ENCODE measurements around the gene KIF21B.
A peak's percentile ranks its signal among the peaks of the same experiment; 100 is the strongest.

Gene KIF21B

DNA sequence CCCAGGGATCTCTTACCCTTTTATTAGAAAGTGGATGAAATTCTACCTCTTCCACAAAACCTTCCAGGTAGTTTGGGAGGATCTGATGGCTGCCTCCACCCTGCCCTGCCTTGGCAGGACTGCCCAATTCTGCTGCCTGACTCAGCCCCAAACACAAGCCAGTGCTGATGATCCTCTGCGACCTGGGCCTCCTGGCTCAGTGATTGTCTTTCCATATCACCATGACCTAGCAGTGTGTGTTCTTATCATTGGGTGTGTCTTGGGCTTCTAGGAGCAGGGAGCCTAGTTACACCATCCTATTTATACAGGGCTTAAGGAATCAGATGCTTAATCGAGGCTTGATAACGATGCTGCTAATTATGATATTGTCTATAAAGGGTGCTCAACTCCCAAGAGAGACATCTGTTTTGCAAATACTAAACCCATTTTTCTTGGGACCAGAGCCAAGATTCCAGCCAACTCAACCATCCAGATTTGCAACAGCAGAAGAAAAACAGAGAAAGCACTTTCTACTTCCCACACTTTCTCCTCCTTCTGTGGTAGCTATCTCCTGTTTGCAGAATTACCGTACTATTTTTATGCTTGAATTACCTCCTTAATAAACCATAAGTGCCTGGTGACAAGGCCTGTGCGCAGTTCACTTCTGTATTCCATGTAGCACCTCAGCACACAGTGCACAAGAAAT, 36.5 kb upstream of the KIF21B start:
- Mint-ChIP-seq H3K4me1 (ENCODE audit: low read depth in 2 of 2) (peaks cover 2 to 6% of the 10 kb centered on the region in 2 donors), H3K27me3 (peaks cover 11 to 16% of the 10 kb centered on the region in 2 donors)

DNA sequence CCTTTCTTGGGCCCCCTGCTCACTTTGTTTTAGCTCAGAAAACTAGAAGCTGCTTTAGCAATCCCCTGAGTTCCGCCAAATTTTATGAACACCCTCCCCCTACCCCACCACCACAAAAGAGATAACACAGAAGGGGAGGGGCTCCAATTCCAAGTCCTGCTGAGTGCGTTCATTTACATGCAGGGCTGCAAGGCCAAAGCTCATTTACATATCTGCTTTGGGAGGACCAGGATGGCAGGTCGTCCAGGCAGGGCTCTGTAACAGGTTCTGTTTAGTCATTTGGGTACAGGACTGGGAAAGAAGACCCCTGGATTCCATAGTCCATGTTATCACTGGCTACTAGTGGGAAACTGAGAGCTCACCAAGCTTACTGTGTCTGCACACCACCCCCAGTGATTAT, 35.9 kb upstream of the KIF21B start:
- Mint-ChIP-seq H3K9me3 (no peaks in the 10 kb centered on the region), H3K4me3 (no peak overlapping the region), H3K36me3 (ENCODE audit: insufficient read depth) (no peaks in the 10 kb centered on the region), H3K27me3 (peaks cover 9 to 10% of the 10 kb centered on the region in 2 donors), H3K4me1 (ENCODE audit: low read depth in 2 of 2) (peaks cover 2 to 6% of the 10 kb centered on the region in 2 donors), H3K27ac (no peak overlapping the region)
- ATAC-seq (replicated peaks), result no peak
- DNase-seq, result no peak

More for the DNA sequence above, 36.5 kb upstream of the KIF21B start:
- DNase-seq (no peak), ATAC-seq (replicated peaks) (no peak)
- Mint-ChIP-seq H3K36me3 (ENCODE audit: insufficient read depth) (no peaks in the 10 kb centered on the region), H3K4me3 (no peak overlapping the region), H3K27ac (no peak overlapping the region), H3K9me3 (no peaks in the 10 kb centered on the region)

DNA sequence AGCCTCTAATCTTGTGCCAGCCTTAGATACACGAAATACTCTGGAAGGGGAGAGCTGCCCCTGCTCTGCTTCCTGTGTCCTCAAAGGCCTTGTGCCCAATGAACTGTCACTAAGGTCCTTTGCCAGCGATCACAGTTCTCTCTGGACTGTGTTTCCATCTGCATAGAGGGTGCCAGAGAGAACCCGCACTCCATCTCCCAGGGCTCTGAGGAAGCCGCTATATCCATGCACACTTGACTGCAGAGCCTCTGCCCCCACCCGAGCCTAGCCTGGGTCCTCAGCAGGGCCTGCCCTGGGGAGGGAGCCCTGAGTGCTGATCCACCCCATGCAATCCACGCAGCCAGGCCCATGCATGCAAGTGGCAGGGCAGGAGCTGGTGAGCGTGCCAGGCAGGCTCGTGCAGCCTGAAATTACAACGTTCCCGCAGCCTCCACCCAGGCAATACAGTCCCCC, 30.6 kb upstream of the KIF21B start:
- Mint-ChIP-seq H3K4me1 (ENCODE audit: low read depth in 2 of 2) (peaks cover 5 to 20% of the 10 kb centered on the region in 2 donors), H3K9me3 (no peaks in the 10 kb centered on the region), H3K27ac (no peak overlapping the region), H3K27me3 (peaks cover 0 to 9% of the 10 kb centered on the region in 2 donors), H3K4me3 (no peak overlapping the region), H3K36me3 (ENCODE audit: insufficient read depth) (no peaks in the 10 kb centered on the region)
- ATAC-seq (replicated peaks) (no peak), DNase-seq (no peak)

DNA sequence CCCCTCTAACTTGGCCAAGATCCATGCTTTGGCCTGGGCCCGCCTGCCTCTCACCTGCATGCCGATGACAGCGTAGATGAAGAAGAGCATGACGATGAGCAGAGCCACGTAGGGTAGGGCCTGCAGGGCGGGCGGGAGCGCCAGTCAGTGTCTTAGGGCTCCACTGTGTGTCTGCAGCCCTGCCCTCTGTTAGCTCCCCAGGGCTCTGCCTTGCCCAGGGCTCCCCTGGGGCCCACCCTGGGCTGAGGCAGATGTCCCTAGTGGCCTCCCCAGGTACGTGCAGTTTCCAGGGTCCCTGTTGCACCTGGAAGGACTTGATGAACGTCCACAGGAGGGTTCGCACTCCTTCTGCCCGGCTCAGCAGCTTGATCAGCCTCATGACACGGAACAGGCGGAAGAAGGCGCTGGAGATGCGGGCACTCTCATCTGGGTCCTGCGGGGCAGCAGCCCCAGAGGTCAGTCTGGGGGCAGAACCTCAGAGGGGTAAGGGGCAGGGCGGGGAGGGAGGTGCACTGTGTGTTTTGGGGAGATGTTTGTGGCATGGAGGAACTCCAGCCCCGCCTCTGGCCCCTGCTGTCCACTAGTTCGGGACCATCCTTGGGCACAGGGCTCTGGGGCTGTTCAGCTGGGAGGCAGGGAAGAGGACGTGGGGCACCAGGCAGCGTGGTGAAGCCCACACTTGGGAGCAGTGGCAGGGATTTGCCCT, 29.8 kb upstream of the KIF21B start:
- Mint-ChIP-seq H3K9me3 (no peaks in the 10 kb centered on the region), H3K27me3 (peaks cover 0 to 12% of the 10 kb centered on the region in 2 donors), H3K27ac (no peak overlapping the region), H3K4me1 (ENCODE audit: low read depth in 2 of 2) (peaks cover 5 to 20% of the 10 kb centered on the region in 2 donors), H3K4me3 (no peak overlapping the region), H3K36me3 (ENCODE audit: insufficient read depth) (no peaks in the 10 kb centered on the region)
- DNase-seq (no peak), ATAC-seq (replicated peaks) (no peak)

DNA sequence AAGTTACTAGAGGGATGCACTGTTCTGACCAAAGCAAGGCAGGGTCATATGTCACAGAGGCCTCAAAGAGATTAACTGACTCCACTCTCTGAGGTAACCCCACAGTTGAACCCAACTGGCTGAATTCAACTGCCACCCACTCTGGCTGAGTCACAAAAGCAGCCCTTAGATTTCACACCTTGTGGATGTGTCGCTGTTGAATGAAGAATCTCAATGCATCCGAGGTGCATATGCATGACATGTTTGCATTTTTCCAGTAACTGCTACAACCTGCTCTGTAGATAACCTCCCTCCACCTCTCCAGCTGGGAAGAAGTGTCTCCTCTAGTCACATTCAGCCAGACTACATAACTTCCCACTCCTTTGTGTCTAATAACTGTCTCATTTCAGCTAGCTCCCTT, 27.9 kb upstream of the KIF21B start:
- Mint-ChIP-seq H3K9me3 (no peaks in the 10 kb centered on the region), H3K36me3 (ENCODE audit: insufficient read depth) (no peaks in the 10 kb centered on the region), H3K4me1 (ENCODE audit: low read depth in 2 of 2) (peaks cover 3 to 14% of the 10 kb centered on the region in 2 donors), H3K4me3 (no peak overlapping the region), H3K27ac (no peak overlapping the region), H3K27me3 (peaks cover 0 to 18% of the 10 kb centered on the region in 2 donors)
- peak; percentile 42 for ATAC-seq (replicated peaks)
- peak in 1 of 3 experiments; percentile 9 for DNase-seq

DNA sequence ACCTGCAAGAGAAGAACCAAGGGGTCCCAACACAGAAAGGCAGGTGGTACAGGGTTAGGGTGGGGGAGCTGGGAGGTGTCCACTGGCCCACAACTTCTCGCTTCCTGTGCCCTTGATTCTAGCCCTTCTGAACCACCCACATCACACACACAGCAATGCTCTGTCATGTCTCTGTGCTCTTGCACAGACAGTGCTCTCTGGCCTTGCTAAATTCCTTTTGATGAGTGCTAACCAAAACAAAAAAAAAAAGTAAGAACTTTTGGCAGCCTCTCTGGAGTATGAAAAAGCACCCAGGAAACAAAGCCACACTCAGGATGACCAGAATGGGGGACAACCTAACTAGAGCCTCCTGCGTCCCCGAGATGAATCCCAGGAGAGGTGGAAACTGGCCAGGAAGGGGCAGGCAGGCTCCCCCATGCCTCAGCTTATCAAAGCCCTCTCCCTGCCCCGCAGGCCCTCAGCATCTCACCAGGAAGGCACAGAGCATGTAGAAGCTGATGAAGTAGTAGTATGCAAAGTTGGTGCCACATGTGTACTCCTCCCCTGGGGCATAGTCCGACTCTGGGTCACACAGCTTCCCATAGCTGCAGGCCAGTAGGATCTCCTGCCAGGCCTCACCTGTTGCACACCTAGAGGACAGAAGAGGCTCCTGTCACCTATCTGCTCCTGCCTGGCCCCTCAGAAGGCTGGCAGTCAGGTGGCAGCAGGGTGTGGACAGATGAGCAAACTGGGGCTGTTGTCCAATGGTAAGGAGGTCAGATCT, 27.2 kb upstream of the KIF21B start:
- Mint-ChIP-seq H3K27me3 (peaks cover 0 to 18% of the 10 kb centered on the region in 2 donors), H3K4me1 (ENCODE audit: low read depth in 2 of 2) (peaks cover 3 to 14% of the 10 kb centered on the region in 2 donors), H3K27ac (peak overlapping the region in 1 of 2 donors; percentile 20), H3K9me3 (no peaks in the 10 kb centered on the region), H3K4me3 (no peak overlapping the region), H3K36me3 (ENCODE audit: insufficient read depth) (no peaks in the 10 kb centered on the region)
- ATAC-seq (replicated peaks), result no peak
- DNase-seq, result no peak

DNA sequence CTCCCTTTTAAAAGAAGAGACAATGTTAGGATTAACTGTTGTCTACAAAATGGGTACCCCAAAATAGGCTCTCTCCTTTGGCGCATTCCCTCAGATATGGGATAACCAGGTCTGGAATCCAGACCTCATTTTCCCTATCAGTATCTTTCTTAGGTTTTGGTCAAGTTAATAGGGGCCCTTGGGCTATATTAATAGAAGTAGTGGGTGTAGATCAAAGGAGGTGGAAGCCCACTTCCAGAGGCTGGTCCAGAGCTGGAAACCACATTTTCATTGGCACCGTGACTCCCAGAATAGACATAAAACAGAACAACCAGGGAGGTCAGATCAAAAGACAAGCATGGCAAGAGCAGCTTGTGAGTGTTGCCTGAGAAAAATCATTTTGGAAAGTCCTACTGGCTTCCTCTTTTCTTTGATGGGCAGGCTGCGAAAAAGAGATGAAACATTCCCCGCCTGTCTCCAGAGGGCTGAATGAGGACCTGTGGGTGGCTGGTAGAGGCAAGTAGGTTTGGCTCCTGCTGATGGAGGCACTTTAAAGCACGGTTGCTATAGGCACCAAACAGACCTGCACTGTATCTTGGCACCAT, 25.8 kb upstream of the KIF21B start:
- no peak overlapping the region for H3K27ac Mint-ChIP-seq
- H3K9me3 Mint-ChIP-seq, result no peaks in the 10 kb centered on the region
- ATAC-seq (replicated peaks), result no peak
- DNase-seq, result no peak
- H3K4me1 Mint-ChIP-seq (ENCODE audit: low read depth in 2 of 2), result peaks cover 3 to 14% of the 10 kb centered on the region in 2 donors
- H3K36me3 Mint-ChIP-seq (ENCODE audit: insufficient read depth), result no peaks in the 10 kb centered on the region
- no peak overlapping the region for H3K4me3 Mint-ChIP-seq
- peaks cover 0 to 23% of the 10 kb centered on the region in 2 donors for H3K27me3 Mint-ChIP-seq

DNA sequence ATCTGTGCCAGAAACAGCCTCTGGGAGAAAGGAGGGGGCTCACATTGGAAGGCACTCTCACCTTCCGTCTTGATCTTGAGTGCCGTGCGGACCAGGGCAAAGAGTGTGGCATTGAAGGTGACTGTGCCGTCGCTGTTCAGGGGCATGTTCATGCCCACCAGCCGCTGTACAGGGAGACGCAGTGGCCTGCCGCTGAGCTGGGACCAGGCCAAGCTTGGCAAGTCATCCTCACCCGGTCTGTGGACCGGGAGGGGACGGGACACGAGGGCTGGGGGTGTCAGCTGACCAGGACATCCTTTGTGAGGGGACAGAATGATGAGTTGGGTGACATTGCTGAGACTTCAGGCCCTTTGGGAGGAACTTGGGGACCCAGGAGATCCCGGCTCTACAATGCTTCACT, 25.0 kb upstream of the KIF21B start:
- ATAC-seq (replicated peaks) (no peak), DNase-seq (no peak)
- H3K9me3 Mint-ChIP-seq, result no peaks in the 10 kb centered on the region
- H3K36me3 Mint-ChIP-seq (ENCODE audit: insufficient read depth), result no peaks in the 10 kb centered on the region
- H3K4me1 Mint-ChIP-seq (ENCODE audit: low read depth in 2 of 2), result peaks cover 3 to 14% of the 10 kb centered on the region in 2 donors
- no peak overlapping the region for H3K4me3 Mint-ChIP-seq
- H3K27me3 Mint-ChIP-seq, result peaks cover 0 to 15% of the 10 kb centered on the region in 2 donors
- no peak overlapping the region for H3K27ac Mint-ChIP-seq

DNA sequence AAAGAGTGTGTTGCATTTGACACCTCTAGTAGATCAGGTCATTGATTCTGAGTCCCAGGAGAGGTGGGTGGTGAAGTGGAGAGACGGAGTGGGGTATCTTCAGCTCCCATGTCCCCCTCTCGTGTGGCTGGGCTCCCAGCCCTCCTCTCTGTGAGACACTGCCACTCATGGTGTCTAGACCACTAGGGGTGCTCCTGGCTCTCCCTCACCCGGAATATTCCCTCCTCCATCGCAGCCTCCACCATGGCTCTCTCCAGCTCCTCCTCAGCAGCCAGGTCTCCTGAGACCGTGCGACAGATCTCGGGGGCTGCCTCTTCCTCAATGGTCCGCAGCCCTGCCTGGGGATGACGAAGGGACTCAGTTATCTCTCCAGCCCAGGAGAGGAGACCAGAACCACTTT, 20.6 kb upstream of the KIF21B start:
- H3K4me1 Mint-ChIP-seq (ENCODE audit: low read depth in 2 of 2), result peaks cover 0 to 3% of the 10 kb centered on the region in 2 donors
- no peak overlapping the region for H3K4me3 Mint-ChIP-seq
- H3K9me3 Mint-ChIP-seq, result no peaks in the 10 kb centered on the region
- no peak overlapping the region for H3K27ac Mint-ChIP-seq
- DNase-seq (no peak), ATAC-seq (replicated peaks) (no peak)
- H3K36me3 Mint-ChIP-seq (ENCODE audit: insufficient read depth), result no peaks in the 10 kb centered on the region
- H3K27me3 Mint-ChIP-seq, result peaks cover 0 to 15% of the 10 kb centered on the region in 2 donors

DNA sequence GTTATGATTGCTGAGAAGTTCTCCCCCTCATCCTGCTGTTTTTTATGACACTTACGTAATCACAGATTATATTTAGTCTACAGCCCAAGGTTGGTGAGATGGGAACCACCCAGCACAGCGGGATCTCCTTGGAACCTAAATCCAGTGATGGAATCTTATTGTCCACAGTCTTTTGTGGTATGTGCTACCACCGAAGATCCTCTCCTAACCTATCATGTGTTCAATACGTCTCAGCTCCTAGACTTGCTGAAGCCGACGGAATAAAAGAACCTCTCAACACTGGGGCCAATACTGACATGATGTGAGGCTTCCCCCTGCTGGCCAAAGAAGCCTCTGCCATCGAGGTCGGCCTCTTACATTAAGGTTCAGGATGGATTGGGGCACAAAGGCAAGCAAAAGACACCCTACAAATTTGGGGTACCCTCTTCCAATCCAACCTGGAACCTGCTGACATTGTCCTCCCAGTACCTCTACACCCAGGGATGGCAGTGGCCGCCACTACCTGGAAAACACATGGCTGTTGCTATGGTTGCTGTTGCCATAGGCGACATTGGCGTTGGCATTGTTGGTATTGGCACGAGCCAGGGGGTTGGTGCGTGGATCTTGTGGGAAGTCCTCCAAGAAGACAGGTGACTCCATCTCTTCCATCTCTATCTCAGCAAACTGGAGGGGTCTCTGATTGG, 19.4 kb upstream of the KIF21B start:
- Mint-ChIP-seq H3K4me1 (ENCODE audit: low read depth in 2 of 2) (peaks cover 0 to 3% of the 10 kb centered on the region in 2 donors), H3K9me3 (no peaks in the 10 kb centered on the region), H3K4me3 (no peak overlapping the region), H3K27ac (peak overlapping the region in 1 of 2 donors; percentile 32), H3K36me3 (ENCODE audit: insufficient read depth) (no peaks in the 10 kb centered on the region), H3K27me3 (peaks cover 0 to 8% of the 10 kb centered on the region in 2 donors)
- peak; percentile 64 to 70 (median 67) for DNase-seq
- peak; percentile 97 for ATAC-seq (replicated peaks)

DNA sequence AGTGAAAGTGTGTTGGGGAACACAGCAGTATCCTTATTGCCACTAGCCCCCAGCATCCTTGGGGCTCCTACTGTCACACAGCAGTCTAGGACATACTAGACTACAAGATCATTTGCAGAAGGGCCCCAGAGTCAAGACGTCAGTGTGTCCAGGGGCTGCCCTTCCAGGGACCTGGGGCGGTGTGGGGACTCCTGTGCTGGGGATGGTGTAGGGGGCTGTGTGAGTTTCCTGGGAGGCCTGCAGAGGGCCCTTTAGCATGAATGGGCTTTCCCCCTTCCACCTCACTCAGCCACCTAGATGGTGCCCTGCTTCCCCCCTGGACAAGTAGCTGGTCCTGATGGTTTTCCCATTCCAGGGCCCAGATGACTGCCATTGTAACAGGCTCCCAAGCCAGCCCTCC, 17.5 kb upstream of the KIF21B start:
- no peak overlapping the region for H3K27ac Mint-ChIP-seq
- DNase-seq, result no peak
- peaks cover 0 to 6% of the 10 kb centered on the region in 2 donors for H3K27me3 Mint-ChIP-seq
- peaks cover 0 to 3% of the 10 kb centered on the region in 2 donors for H3K4me1 Mint-ChIP-seq (ENCODE audit: low read depth in 2 of 2)
- no peak for ATAC-seq (replicated peaks)
- no peaks in the 10 kb centered on the region for H3K9me3 Mint-ChIP-seq
- no peaks in the 10 kb centered on the region for H3K36me3 Mint-ChIP-seq (ENCODE audit: insufficient read depth)
- no peak overlapping the region for H3K4me3 Mint-ChIP-seq

DNA sequence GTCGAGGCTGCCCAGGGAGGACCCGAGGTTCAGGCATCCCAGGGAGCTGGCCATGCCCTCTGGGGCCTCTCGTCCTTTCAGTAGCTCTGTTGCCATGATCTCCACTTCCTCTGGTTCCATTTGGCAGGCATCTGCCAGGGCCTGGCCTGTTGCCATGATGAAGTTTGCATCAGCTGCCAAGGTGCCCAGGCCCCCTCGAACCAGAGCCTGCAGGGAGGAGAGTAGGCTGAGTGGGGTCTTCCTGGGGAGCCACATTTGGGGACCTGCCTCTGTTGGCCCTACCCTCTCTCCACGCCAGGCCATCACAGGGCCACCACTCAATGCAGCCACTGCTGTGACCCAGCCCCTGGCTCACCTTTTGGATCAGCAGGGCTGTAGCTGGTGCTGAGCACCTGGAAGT, 16.4 kb upstream of the KIF21B start:
- no peaks in the 10 kb centered on the region for H3K36me3 Mint-ChIP-seq (ENCODE audit: insufficient read depth)
- no peak for DNase-seq
- H3K27me3 Mint-ChIP-seq, result peaks cover 0 to 3% of the 10 kb centered on the region in 2 donors
- no peak for ATAC-seq (replicated peaks)
- H3K9me3 Mint-ChIP-seq, result no peaks in the 10 kb centered on the region
- no peak overlapping the region for H3K4me3 Mint-ChIP-seq
- no peak overlapping the region for H3K27ac Mint-ChIP-seq
- H3K4me1 Mint-ChIP-seq (ENCODE audit: low read depth in 2 of 2), result peaks cover 0 to 3% of the 10 kb centered on the region in 2 donors

DNA sequence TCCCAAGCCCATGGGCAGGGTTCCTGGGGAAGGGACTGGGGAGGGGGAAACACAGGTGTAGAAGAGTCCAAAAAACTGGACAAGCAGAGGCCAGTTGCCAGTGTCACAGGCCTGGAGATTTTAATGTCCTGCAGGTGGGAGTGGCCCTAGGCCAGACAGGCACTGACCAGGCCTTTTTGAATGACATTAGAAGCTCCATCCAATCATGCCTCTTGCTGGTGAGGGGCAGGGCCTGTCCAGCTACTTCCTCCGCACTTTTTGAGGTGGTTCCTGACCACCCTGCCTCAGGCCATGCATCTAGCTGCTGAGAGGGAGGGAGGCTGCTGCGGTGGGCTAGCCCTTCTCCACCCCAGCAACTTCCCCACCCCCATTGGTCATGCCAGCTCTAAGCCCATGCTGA, 15.9 kb upstream of the KIF21B start:
- Mint-ChIP-seq H3K27ac (no peak overlapping the region), H3K4me1 (ENCODE audit: low read depth in 2 of 2) (peaks cover 0 to 3% of the 10 kb centered on the region in 2 donors), H3K27me3 (no peaks in the 10 kb centered on the region), H3K4me3 (no peak overlapping the region), H3K9me3 (no peaks in the 10 kb centered on the region), H3K36me3 (ENCODE audit: insufficient read depth) (no peaks in the 10 kb centered on the region)
- ATAC-seq (replicated peaks), result no peak
- DNase-seq, result no peak
